SK-N-SH (cell line): Measurements from ENCODE around the gene KRT39. TPM values are rescaled to one million over a fixed set of nuclear protein-coding genes. Genes with fewer than 3 reads are reported as not detected.

ENCODE experiments used
- CTCF ChIA-PET: fragments of 300-600, 350-600 bp; formaldehyde crosslinking; extraction: SDS; loops from one replicate; lab custom pipeline; 2021; lab: Yijun Ruan, JAX
- POLR2A ChIA-PET: fragments of 350-600 bp; sonication (Branson Sonifier 250); formaldehyde crosslinking; extraction: SDS; loops from one replicate; lab custom pipeline; 2020; ENCODE audit warnings: antibody characterized with exemption, inconsistent platforms; lab: Yijun Ruan, JAX
- DNase-seq: peaks from one replicate; pipeline ENCODE4 v3.0.0; 2012
- H2AFZ ChIP-seq: fragments of 200-600 bp; sonication (generic); 2 replicates; pipeline ENCODE4 v1.8.1; 2016; ENCODE audit warnings: antibody characterized with exemption, mild to moderate bottlenecking, low read depth
- H3F3A ChIP-seq: fragments of 200-600 bp; sonication (generic); replicated peaks from 2 replicates; pipeline ENCODE3; 2016; ENCODE audit warnings: antibody characterized with exemption, mild to moderate bottlenecking; ENCODE audit not compliant: insufficient read depth
- H3K27ac ChIP-seq, 2 experiments: fragments of 200-500 bp in 1 of 2; fragments of 200-600 bp in 1 of 2; sonication (Bioruptor generic) in 1 of 2; sonication (generic), shearing (Covaris generic) in 1 of 2; 2 replicates each; pipeline versions ENCODE4 v1.5.1 to v1.6.1; 2014 to 2016; ENCODE audit warnings: low read depth in 2 of 2, inconsistent platforms in 1 of 2, low read length in 1 of 2, mild to moderate bottlenecking in 1 of 2, mixed read lengths in 1 of 2
- H3K27me3 ChIP-seq: fragments of 200-600 bp; sonication (generic), shearing (Covaris generic); 2 replicates; pipeline ENCODE4 v1.6.1; 2016; ENCODE audit warnings: mixed run types; ENCODE audit not compliant: insufficient read depth
- H3K36me3 ChIP-seq, 2 experiments: fragments of 200-500 bp in 1 of 2; fragments of 200-600 bp in 1 of 2; sonication (Bioruptor generic) in 1 of 2; sonication (generic) in 1 of 2; replicated peaks in 1 of 2; 2 replicates each; pipeline versions ENCODE3 to v1.5.1; 2014 to 2016; ENCODE audit warnings: low read length in 1 of 2, mild to moderate bottlenecking in 1 of 2; ENCODE audit not compliant: insufficient read depth in 2 of 2, control insufficient read depth in 1 of 2
- H3K4me1 ChIP-seq, 2 experiments: fragments of 200-500 bp in 1 of 2; fragments of 200-600 bp in 1 of 2; sonication (Bioruptor generic) in 1 of 2; sonication (generic), shearing (Covaris generic) in 1 of 2; 2 replicates each; pipeline versions ENCODE4 v1.5.1 to v1.6.1; 2014 to 2016; ENCODE audit warnings: low read depth in 1 of 2, low read length in 1 of 2, mixed run types in 1 of 2; ENCODE audit not compliant: insufficient read depth in 2 of 2, control insufficient read depth in 1 of 2
- H3K4me2 ChIP-seq: fragments of 200-600 bp; sonication (generic), shearing (Covaris generic); 2 replicates; pipeline ENCODE4 v1.6.1; 2017; ENCODE audit warnings: mixed run types
- H3K4me3 ChIP-seq, 2 experiments: fragments of 200-500 bp in 1 of 2; fragments of 200-600 bp in 1 of 2; sonication (Bioruptor generic) in 1 of 2; sonication (generic), shearing (Covaris generic) in 1 of 2; 2 replicates each; pipeline versions ENCODE4 v1.5.1 to v1.8.1; 2014 to 2016; ENCODE audit warnings: low read depth in 2 of 2, inconsistent platforms in 1 of 2, low read length in 1 of 2, mild to moderate bottlenecking in 1 of 2, mixed read lengths in 1 of 2, moderate library complexity in 1 of 2
- H3K79me2 ChIP-seq: fragments of 200-600 bp; sonication (generic); 2 replicates; pipeline ENCODE4 v1.8.1; 2017; ENCODE audit warnings: mild to moderate bottlenecking; ENCODE audit not compliant: insufficient read depth
- H3K9ac ChIP-seq: fragments of 200-600 bp; sonication (generic); 2 replicates; pipeline ENCODE4 v1.6.1; 2017; ENCODE audit warnings: mixed run types
- H3K9me2 ChIP-seq: fragments of 200-600 bp; sonication (generic); 2 replicates; pipeline ENCODE4 v1.6.1; 2017; ENCODE audit warnings: mixed run types
- H3K9me3 ChIP-seq: fragments of 200-600 bp; sonication (generic); 2 replicates; pipeline ENCODE4 v1.6.1; 2017; ENCODE audit warnings: mixed run types, mild to moderate bottlenecking, moderate library complexity
- H4K20me1 ChIP-seq: fragments of 200-600 bp; sonication (generic); 2 replicates; pipeline ENCODE4 v1.6.1; 2017; ENCODE audit warnings: mild to moderate bottlenecking, mixed run types; ENCODE audit not compliant: insufficient read depth
- ELF1 ChIP-seq: IDR thresholded peaks from 2 replicates; pipeline ENCODE4 v1.4.0; 2012
- FOSL2 ChIP-seq: IDR thresholded peaks from 2 replicates; pipeline ENCODE4 v1.4.0; 2012; ENCODE audit warnings: low read depth, mild to moderate bottlenecking, moderate library complexity, borderline replicate concordance
- FOXJ3 ChIP-seq: sonication (generic); formaldehyde crosslinking; IDR thresholded peaks from 2 replicates; pipeline ENCODE4 v1.5.1; 2020; ENCODE audit warnings: mild to moderate bottlenecking, missing genetic modification reagents
- FOXM1 ChIP-seq: IDR thresholded peaks from 2 replicates; pipeline ENCODE4 v1.4.0; 2012; ENCODE audit warnings: low read depth, mild to moderate bottlenecking
- GABPA ChIP-seq: IDR thresholded peaks from 2 replicates; pipeline ENCODE4 v1.4.0; 2012; ENCODE audit warnings: low read depth, mild to moderate bottlenecking
- JUND ChIP-seq: IDR thresholded peaks from 2 replicates; pipeline ENCODE4 v1.4.0; 2012
- MXI1 ChIP-seq: IDR thresholded peaks from 2 replicates; pipeline ENCODE4 v1.6.1; 2012; ENCODE audit warnings: mild to moderate bottlenecking, low read depth, low read length, improper control_type of control experiment
- POLR2AphosphoS5 ChIP-seq: IDR thresholded peaks from 2 replicates; pipeline ENCODE4 v1.6.1; 2012; ENCODE audit warnings: low read depth, low read length
- RAD21 ChIP-seq: IDR thresholded peaks from 2 replicates; pipeline ENCODE4 v1.6.1; 2012; ENCODE audit warnings: mild to moderate bottlenecking, low read length
- RFX5 ChIP-seq: IDR thresholded peaks from 2 replicates; pipeline ENCODE4 v1.6.1; 2012; ENCODE audit warnings: mild to moderate bottlenecking, improper control_type of control experiment, low read length
- SIN3A ChIP-seq: IDR thresholded peaks from 2 replicates; pipeline ENCODE4 v1.6.1; 2012; ENCODE audit warnings: low read depth, mild to moderate bottlenecking, low read length, moderate library complexity, borderline replicate concordance
- SMC3 ChIP-seq: IDR thresholded peaks from 2 replicates; pipeline ENCODE4 v1.6.1; 2012; ENCODE audit warnings: low read depth, low read length, improper control_type of control experiment
- TAF1 ChIP-seq: IDR thresholded peaks from 2 replicates; pipeline ENCODE4 v1.6.1; 2012; ENCODE audit warnings: low read depth, mild to moderate bottlenecking, low read length, moderate library complexity, borderline replicate concordance
- TEAD4 ChIP-seq: IDR thresholded peaks from 2 replicates; pipeline ENCODE4 v1.4.0; 2012; ENCODE audit warnings: mild to moderate bottlenecking, borderline replicate concordance; ENCODE audit not compliant: insufficient read depth
- YY1 ChIP-seq: IDR thresholded peaks from 2 replicates; pipeline ENCODE4 v1.4.0; 2012; ENCODE audit warnings: low read depth, mild to moderate bottlenecking
- WGBS: methylation state at CpG from one replicate; pipeline ENCODE4 v1.1.6; 2017; ENCODE audit warnings: low lambda C conversion rate; 5-methylcytosine and 5-hydroxymethylcytosine counted together
- polyA plus RNA-seq, 3 experiments: library from polyadenylated mRNA; depleted of rRNA; stranded (reverse); fragments of >200 nt; gene quantifications; 2 replicates each; pipeline ENCODE4 v1.2.3, GENCODE V29; 2012
- TF ChIP-seq, protein P1 (sequence below): IDR thresholded peaks from 2 replicates; pipeline ENCODE4 v1.4.0; 2012; ENCODE audit warnings: low read depth
- TF ChIP-seq, protein P2 (sequence below): fragments of 200-600 bp; sonication (generic); IDR thresholded peaks from 2 replicates; pipeline ENCODE4 v1.6.1; 2017; ENCODE audit warnings: antibody characterized with exemption, mild to moderate bottlenecking, moderate library complexity
- TF ChIP-seq, protein P3 (sequence below): IDR thresholded peaks from 2 replicates; pipeline ENCODE4 v1.4.0; 2012; ENCODE audit warnings: low read depth, borderline replicate concordance
- TF ChIP-seq, protein P4 (sequence below): IDR thresholded peaks from 2 replicates; pipeline ENCODE4; 2012

KRT39 gene
- polyA plus RNA-seq, 1 of the 3 experiments (the other 2 are of a cell fraction), result not detected

DNA sequence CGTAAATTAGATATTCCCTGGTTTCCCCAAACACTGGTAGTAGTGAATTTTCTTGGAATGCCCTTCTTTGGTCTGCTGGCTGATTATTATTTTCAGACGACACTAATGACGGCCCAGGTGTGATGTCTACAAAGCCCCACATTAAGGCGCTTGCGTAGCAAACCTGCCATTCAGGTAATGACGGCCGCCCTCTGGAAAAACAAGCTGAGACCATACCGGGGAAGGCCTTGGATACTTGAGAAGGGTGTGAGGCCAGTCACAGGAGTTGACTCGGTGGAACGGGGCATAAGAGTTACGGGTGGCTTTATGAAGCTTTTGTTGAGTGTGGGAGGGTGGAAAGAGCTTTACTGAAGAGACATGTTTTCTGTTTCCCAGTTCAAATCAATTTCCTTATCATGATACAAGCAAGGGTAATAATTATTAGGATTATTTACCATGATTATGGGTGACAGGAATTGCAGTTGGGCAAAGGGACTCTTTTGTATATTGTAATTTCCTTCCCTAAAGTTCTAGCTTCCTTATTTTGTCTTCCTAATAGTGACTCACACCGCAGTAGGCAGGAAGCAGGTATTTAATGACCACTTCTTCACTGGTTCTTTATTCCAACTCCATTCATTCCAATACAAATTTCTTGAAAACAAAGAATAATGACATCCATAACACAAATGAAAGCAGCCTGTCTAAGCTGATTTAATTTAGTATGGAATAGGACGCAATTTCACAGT is 54.1 kb downstream of the KRT39 start:
- Histone ChIP-seq H3K27me3 (peaks cover 1% of the 10 kb centered on the region; the same call in 1 of the 2 replicates), H3K27ac (no peak overlapping the region), H3K9me3 (no peaks in the 10 kb centered on the region), H4K20me1 (no peaks in the 10 kb centered on the region), H3F3A (peaks cover 19% of the 10 kb centered on the region), H3K79me2 (no peaks in the 10 kb centered on the region), H2AFZ (no peak overlapping the region), H3K36me3 (no peaks in the 10 kb centered on the region), H3K9me2 (no peaks in the 10 kb centered on the region), H3K9ac (no peak overlapping the region), H3K4me1 (peaks cover 0 to 14% of the 10 kb centered on the region in 2 experiments; a peak in 3 of 4 replicates), H3K4me2 (no peak overlapping the region), H3K4me3 (no peak overlapping the region)
- WGBS, result 74% methylated on average over 13 of the region's 13 CpGs
- ChIA-PET CTCF (interaction anchor here (1.2 to 11.9 kb wide), 5 partner anchors 620 to 754 kb away, joined by 3 to 140 read pairs (median 17); no protein-coding TSS in a partner anchor), POLR2A (no interaction called here)
- TF ChIP-seq SMC3, result no peak
- TF ChIP-seq RAD21, result no peak
- TF ChIP-seq GABPA, result no peak
- TF ChIP-seq FOXJ3 (CRISPR knock-in tag), result no peak
- TF ChIP-seq TAF1, result no peak
- no peak for TF ChIP-seq JUND
- TF ChIP-seq, protein P1, sequence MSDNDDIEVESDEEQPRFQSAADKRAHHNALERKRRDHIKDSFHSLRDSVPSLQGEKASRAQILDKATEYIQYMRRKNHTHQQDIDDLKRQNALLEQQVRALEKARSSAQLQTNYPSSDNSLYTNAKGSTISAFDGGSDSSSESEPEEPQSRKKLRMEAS, result no peak
- TF ChIP-seq, protein P2, sequence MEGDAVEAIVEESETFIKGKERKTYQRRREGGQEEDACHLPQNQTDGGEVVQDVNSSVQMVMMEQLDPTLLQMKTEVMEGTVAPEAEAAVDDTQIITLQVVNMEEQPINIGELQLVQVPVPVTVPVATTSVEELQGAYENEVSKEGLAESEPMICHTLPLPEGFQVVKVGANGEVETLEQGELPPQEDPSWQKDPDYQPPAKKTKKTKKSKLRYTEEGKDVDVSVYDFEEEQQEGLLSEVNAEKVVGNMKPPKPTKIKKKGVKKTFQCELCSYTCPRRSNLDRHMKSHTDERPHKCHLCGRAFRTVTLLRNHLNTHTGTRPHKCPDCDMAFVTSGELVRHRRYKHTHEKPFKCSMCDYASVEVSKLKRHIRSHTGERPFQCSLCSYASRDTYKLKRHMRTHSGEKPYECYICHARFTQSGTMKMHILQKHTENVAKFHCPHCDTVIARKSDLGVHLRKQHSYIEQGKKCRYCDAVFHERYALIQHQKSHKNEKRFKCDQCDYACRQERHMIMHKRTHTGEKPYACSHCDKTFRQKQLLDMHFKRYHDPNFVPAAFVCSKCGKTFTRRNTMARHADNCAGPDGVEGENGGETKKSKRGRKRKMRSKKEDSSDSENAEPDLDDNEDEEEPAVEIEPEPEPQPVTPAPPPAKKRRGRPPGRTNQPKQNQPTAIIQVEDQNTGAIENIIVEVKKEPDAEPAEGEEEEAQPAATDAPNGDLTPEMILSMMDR, result no peak
- no peak for DNase-seq

DNA sequence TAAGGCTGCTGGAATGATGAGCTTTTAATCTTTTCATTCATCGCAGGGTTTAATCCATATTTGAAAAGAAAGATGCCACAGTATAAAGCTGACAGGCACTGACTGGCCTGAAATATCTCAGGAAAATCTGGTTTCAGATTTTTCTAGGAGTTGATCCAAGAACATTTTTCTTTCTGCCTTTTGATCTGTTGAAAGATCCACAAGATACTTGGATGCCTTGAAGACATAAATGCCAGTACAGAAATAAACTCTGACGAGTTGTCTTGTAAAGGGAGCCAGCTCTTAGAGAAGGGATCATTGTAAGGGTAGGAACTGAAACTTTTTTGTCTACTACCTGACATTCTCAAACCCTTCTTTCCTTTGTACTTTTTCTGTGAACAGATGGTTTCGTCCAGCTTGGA is 56.3 kb downstream of the KRT39 start:
- no peaks in the 10 kb centered on the region for H3K36me3 ChIP-seq
- POLR2A ChIA-PET, result interaction anchor here (0.6 kb wide), 1 partner anchor 738 kb away, joined by 3 read pairs; no protein-coding TSS in a partner anchor
- peak overlapping the region in 1 of 2 experiments; percentile 66; a peak in 2 of 4 replicates for H3K27ac ChIP-seq
- peak overlapping the region; percentile 14; the same call in 1 of the 2 replicates for H3K9ac ChIP-seq
- no peaks in the 10 kb centered on the region for H3K9me3 ChIP-seq
- peaks cover 19% of the 10 kb centered on the region for H3F3A ChIP-seq
- peak overlapping the region; percentile 53 for H3K4me2 ChIP-seq
- H3K9me2 ChIP-seq, result no peaks in the 10 kb centered on the region
- no peaks in the 10 kb centered on the region for H3K79me2 ChIP-seq
- WGBS, result 24% methylated on average over 3 of the region's 3 CpGs
- CTCF ChIA-PET, result interaction anchor here (0.8 to 11.9 kb wide), 14 partner anchors 10 to 760 kb away, joined by 3 to 140 read pairs (median 5); no protein-coding TSS in a partner anchor
- H3K4me3 ChIP-seq, result no peak overlapping the region
- H2AFZ ChIP-seq, result no peak overlapping the region
- DNase-seq, result no peak
- H4K20me1 ChIP-seq, result no peaks in the 10 kb centered on the region
- H3K27me3 ChIP-seq, result peaks cover 11% of the 10 kb centered on the region; the same call in 1 of the 2 replicates
- peaks cover 0 to 14% of the 10 kb centered on the region in 2 experiments; a peak in 3 of 4 replicates for H3K4me1 ChIP-seq
- peak; percentile 52; the same call in 1 of the 2 replicates for TF ChIP-seq TEAD4
- TF ChIP-seq, protein P3, sequence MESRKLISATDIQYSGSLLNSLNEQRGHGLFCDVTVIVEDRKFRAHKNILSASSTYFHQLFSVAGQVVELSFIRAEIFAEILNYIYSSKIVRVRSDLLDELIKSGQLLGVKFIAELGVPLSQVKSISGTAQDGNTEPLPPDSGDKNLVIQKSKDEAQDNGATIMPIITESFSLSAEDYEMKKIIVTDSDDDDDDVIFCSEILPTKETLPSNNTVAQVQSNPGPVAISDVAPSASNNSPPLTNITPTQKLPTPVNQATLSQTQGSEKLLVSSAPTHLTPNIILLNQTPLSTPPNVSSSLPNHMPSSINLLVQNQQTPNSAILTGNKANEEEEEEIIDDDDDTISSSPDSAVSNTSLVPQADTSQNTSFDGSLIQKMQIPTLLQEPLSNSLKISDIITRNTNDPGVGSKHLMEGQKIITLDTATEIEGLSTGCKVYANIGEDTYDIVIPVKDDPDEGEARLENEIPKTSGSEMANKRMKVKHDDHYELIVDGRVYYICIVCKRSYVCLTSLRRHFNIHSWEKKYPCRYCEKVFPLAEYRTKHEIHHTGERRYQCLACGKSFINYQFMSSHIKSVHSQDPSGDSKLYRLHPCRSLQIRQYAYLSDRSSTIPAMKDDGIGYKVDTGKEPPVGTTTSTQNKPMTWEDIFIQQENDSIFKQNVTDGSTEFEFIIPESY, result 0 out of 2 replicates have a peak, but pooled peaks have one; percentile 58
- TF ChIP-seq ELF1, result no peak; the same call in 1 of the 2 replicates
- no peak for TF ChIP-seq GABPA
- no peak for TF ChIP-seq MXI1
- TF ChIP-seq, protein P2, result no peak
- 0 out of 2 replicates have a peak, but pooled peaks have one; percentile 4 for TF ChIP-seq FOSL2
- no peak for TF ChIP-seq YY1
- TF ChIP-seq SIN3A, result no peak
- TF ChIP-seq, protein P4, sequence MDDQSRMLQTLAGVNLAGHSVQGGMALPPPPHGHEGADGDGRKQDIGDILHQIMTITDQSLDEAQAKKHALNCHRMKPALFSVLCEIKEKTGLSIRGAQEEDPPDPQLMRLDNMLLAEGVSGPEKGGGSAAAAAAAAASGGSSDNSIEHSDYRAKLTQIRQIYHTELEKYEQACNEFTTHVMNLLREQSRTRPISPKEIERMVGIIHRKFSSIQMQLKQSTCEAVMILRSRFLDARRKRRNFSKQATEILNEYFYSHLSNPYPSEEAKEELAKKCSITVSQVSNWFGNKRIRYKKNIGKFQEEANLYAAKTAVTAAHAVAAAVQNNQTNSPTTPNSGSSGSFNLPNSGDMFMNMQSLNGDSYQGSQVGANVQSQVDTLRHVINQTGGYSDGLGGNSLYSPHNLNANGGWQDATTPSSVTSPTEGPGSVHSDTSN, result peak; percentile 94
- TF ChIP-seq POLR2AphosphoS5, result peak; percentile 40; the same call in 1 of the 2 replicates
- no peak for TF ChIP-seq FOXM1
- TF ChIP-seq RAD21, result no peak
- TF ChIP-seq RFX5, result no peak
